CD14-positive monocyte (primary cell): ENCODE data around the gene FOXRED2. TPM values are rescaled to one million over a fixed set of nuclear protein-coding genes. Genes with fewer than 3 reads are reported as not detected.

Experiments used
- DNase-seq, 3 donors: peaks; one replicate each; pipeline ENCODE4 v3.0.0-alpha.2; 2011 to 2022
- H2AFZ ChIP-seq: 2 replicates; pipeline ENCODE4 v1.6.0; 2012; ENCODE audit warnings: mild to moderate bottlenecking, low read depth, low read length, inconsistent platforms; ENCODE audit not compliant: insufficient read depth, poor library complexity, severe bottlenecking
- H3K27ac ChIP-seq, 2 donors: 1 replicate in 1 of 2; 2 replicates in 1 of 2; pipeline ENCODE4 v1.5.1; 2012 to 2013; ENCODE audit warnings: low read length in 2 of 2, control low read depth in 1 of 2, inconsistent platforms in 1 of 2, low read depth in 1 of 2, mild to moderate bottlenecking in 1 of 2
- H3K27me3 ChIP-seq, 2 donors: one replicate each; pipeline versions ENCODE4 v1.6.0 to v1.6.1; 2011 to 2013; ENCODE audit warnings: low read length in 2 of 2; ENCODE audit not compliant: control insufficient read depth in 2 of 2, insufficient read depth in 2 of 2
- H3K36me3 ChIP-seq, 2 donors: replicated peaks in 1 of 2; 1 replicate in 1 of 2; 2 replicates in 1 of 2; pipeline versions ENCODE4 v1.5.1 to v1.6.1; 2012 to 2013; ENCODE audit warnings: low read length in 2 of 2, control low read depth in 1 of 2, inconsistent platforms in 1 of 2, mild to moderate bottlenecking in 1 of 2; ENCODE audit not compliant: insufficient read depth in 2 of 2, control insufficient read depth in 1 of 2
- H3K4me1 ChIP-seq, 2 donors: 1 replicate in 1 of 2; 2 replicates in 1 of 2; pipeline versions ENCODE4 v1.5.1 to v1.6.1; 2012 to 2013; ENCODE audit warnings: low read length in 2 of 2, control low read depth in 1 of 2, inconsistent platforms in 1 of 2, mild to moderate bottlenecking in 1 of 2, moderate library complexity in 1 of 2; ENCODE audit not compliant: insufficient read depth in 2 of 2, control insufficient read depth in 1 of 2
- H3K4me2 ChIP-seq: replicated peaks from 2 replicates; pipeline ENCODE3; 2012; ENCODE audit warnings: low read length, moderate library complexity, mild to moderate bottlenecking; ENCODE audit not compliant: poor library complexity, severe bottlenecking; ENCODE audit errors: extremely low read depth
- H3K4me3 ChIP-seq, 3 experiments: fragments of 200-600 bp in 1 of 3; sonication (generic) in 1 of 3; replicated peaks in 1 of 3; 1 replicate in 2 of 3; 2 replicates in 1 of 3; pipeline ENCODE4 v1.5.1; 2011 to 2013; ENCODE audit warnings: low read length in 3 of 3, mild to moderate bottlenecking in 3 of 3, control low read depth in 2 of 3, low read depth in 2 of 3, inconsistent platforms in 1 of 3, moderate library complexity in 1 of 3
- H3K79me2 ChIP-seq: 2 replicates; pipeline ENCODE4 v1.6.0; 2012; ENCODE audit warnings: mild to moderate bottlenecking, control low read depth, inconsistent platforms, low read length, moderate library complexity; ENCODE audit not compliant: insufficient read depth
- H3K9ac ChIP-seq: 2 replicates; pipeline ENCODE4 v1.6.0; 2017; ENCODE audit warnings: low read length, mild to moderate bottlenecking; ENCODE audit not compliant: insufficient read depth, poor library complexity, severe bottlenecking
- H3K9me3 ChIP-seq, 2 donors: replicated peaks in 1 of 2; 1 replicate in 1 of 2; 2 replicates in 1 of 2; pipeline versions ENCODE4 v1.5.1 to v1.6.1; 2012 to 2013; ENCODE audit warnings: low read length in 2 of 2, control low read depth in 1 of 2; ENCODE audit not compliant: control insufficient read depth in 1 of 2, insufficient read depth in 1 of 2
- H4K20me1 ChIP-seq: 2 replicates; pipeline ENCODE4 v1.6.0; 2012; ENCODE audit warnings: mild to moderate bottlenecking, low read length, control low read depth, moderate library complexity; ENCODE audit not compliant: insufficient read depth
- H3K27ac Mint-ChIP-seq, 7 donors: one replicate each; pipeline ENCODE4 v1.8.0; 2020; ENCODE audit warnings: mild to moderate bottlenecking in 7 of 7, mixed read lengths in 7 of 7, moderate library complexity in 6 of 7, inconsistent platforms in 2 of 7
- H3K27me3 Mint-ChIP-seq, 3 donors: one replicate each; pipeline ENCODE4 v1.8.0; 2021 to 2022; ENCODE audit warnings: low read depth in 3 of 3, mild to moderate bottlenecking in 3 of 3, mixed read lengths in 3 of 3, moderate library complexity in 3 of 3, inconsistent platforms in 1 of 3
- H3K36me3 Mint-ChIP-seq, 2 donors: one replicate each; pipeline ENCODE4 v1.8.0; 2020; ENCODE audit warnings: mixed read lengths in 2 of 2, inconsistent platforms in 1 of 2, mild to moderate bottlenecking in 1 of 2
- H3K4me1 Mint-ChIP-seq: one replicate; pipeline ENCODE4 v1.8.0; 2020; ENCODE audit warnings: mild to moderate bottlenecking, mixed read lengths
- H3K4me3 Mint-ChIP-seq, 2 donors: one replicate each; pipeline ENCODE4 v1.8.0; 2020; ENCODE audit warnings: mild to moderate bottlenecking in 2 of 2, mixed read lengths in 2 of 2, moderate library complexity in 1 of 2
- H3K9me3 Mint-ChIP-seq, 7 donors: one replicate each; pipeline ENCODE4 v1.8.0; 2020 to 2022; ENCODE audit warnings: mixed read lengths in 7 of 7, mild to moderate bottlenecking in 6 of 7, moderate library complexity in 6 of 7, inconsistent platforms in 2 of 7
- CTCF ChIP-seq: fragments of 200-600 bp; IDR thresholded peaks from one replicate; pipeline ENCODE4 v1.8.0; 2022; ENCODE audit warnings: antibody characterized with exemption, mild to moderate bottlenecking
- WGBS: methylation state at CpG from one replicate; pipeline ENCODE4 v1.1.5; 2013; ENCODE audit warnings: missing lambda C conversion rate; ENCODE audit not compliant: insufficient coverage; 5-methylcytosine and 5-hydroxymethylcytosine counted together
- intact Hi-C, 2 donors: fragments of 100-400 bp; cut with micrococcal nuclease; formaldehyde crosslinking; loops; one replicate each; pipeline versions ENCODE4 v1.15.0 to v1.15.1; 2023
- polyA plus RNA-seq, 3 donors: library from polyadenylated mRNA; depleted of rRNA in 1 of 3; unstranded in 2 of 3; stranded (reverse) in 1 of 3; fragments of 300-500 nt in 2 of 3; fragments of >200 nt in 1 of 3; fragmentation: Illumina TruSeq in 2 of 3; gene quantifications; 1 replicate in 2 of 3; 2 replicates in 1 of 3; pipeline ENCODE4 v1.2.3, GENCODE V29; 2012 to 2021

Gene FOXRED2
- polyA plus RNA-seq, 3 donors, result 1.5 to 2.0 (median 1.9) TPM

DNA sequence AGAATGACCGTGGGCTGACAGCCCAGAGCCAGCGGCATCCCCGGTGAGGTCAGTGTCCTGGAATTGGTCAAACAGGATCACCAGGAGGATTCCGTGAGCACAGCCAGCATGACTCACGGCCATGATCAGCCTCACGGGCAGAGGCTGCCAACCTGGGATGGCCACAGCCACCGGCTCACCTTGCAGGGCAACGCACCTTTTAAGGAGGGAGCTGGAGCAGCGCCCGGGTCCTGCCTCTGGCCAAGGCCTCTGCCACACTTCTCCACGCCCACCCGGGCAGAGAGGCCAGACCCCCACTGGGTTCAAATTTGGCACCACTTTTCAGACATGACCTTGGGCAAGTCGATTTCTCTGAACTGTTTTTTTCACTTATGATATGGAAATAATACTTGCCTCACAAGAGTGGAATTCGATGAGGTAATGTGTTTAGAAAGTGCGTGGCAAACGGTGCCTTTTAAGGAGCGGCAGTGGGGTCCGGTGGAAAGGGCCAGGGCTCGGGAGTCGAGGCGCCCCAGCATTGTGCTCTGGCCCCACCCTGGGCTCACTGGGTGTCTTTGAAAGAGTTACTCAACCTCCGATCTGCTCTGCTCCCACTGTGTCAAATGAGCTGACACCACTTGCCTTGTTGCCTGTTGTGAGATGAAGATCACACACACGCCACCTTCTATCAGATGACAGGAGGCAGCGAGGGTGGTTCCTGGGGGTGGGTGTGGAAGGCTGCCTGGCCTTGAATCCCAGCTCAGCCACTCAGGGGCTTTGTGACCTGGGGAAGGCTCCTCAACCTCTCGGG, 41.4 kb downstream of the FOXRED2 start:
- Mint-ChIP-seq H3K27me3 (peaks cover 4 to 12% (median 9%) of the 10 kb centered on the region in 3 donors), H3K4me3 (no peak overlapping the region), H3K27ac (peak overlapping the region in 2 of 7 donors; percentile 25 to 54), H3K36me3 (peaks cover 16 to 19% of the 10 kb centered on the region in 2 donors), H3K9me3 (no peaks in the 10 kb centered on the region), H3K4me1 (peaks cover 50% of the 10 kb centered on the region)
- H3K79me2 ChIP-seq, result peaks cover 18% of the 10 kb centered on the region
- no peak overlapping the region for H3K4me3 ChIP-seq
- H3K4me2 ChIP-seq, result no peak overlapping the region
- DNase-seq, result no peak
- no peaks in the 10 kb centered on the region for H3K27me3 ChIP-seq
- H3K9me3 ChIP-seq, result no peaks in the 10 kb centered on the region
- H3K36me3 ChIP-seq, result no peaks in the 10 kb centered on the region
- no peak overlapping the region for H3K27ac ChIP-seq
- H3K4me1 ChIP-seq, result peaks cover 45 to 49% of the 10 kb centered on the region in 2 donors
- no peak overlapping the region for H3K9ac ChIP-seq
- intact Hi-C loops, result no loop called here
- TF ChIP-seq CTCF, result no peak
- peaks cover 34% of the 10 kb centered on the region for H4K20me1 ChIP-seq
- no peak overlapping the region for H2AFZ ChIP-seq
- 73% methylated on average over 21 of the region's 25 CpGs for WGBS

DNA sequence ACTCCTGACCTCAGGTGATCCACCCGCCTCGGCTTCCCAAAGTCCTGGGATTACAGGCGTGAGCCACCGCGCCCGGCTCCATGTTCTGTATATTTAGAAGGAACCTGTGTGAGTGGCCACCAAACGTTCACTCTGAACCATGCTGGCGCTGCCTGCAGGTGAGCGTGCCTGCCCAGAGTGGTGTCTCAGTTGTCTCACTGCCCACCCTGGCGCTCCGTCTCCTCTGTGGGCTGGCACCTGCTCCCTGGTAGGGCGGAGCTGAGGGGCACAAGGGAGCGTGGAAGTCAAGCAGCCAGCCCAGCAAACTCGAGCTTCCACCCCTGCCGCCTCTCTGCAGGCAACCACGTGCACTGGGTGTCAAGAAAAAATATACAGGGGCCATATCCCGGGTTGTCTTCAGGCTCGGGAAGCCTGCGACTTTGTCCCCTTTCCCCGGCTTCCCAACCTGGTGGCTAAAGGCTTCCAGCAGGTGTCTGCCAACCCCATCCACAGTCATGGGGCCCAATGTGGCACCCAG, 42.1 kb downstream of the FOXRED2 start:
- Mint-ChIP-seq H3K27ac (peak overlapping the region in 1 of 7 donors; percentile 35), H3K4me1 (peaks cover 45% of the 10 kb centered on the region), H3K4me3 (no peak overlapping the region), H3K27me3 (peaks cover 4 to 12% (median 11%) of the 10 kb centered on the region in 3 donors), H3K9me3 (no peaks in the 10 kb centered on the region), H3K36me3 (peaks cover 16 to 19% of the 10 kb centered on the region in 2 donors)
- Histone ChIP-seq H3K27me3 (no peaks in the 10 kb centered on the region), H3K27ac (no peak overlapping the region), H3K36me3 (no peaks in the 10 kb centered on the region), H4K20me1 (peaks cover 29% of the 10 kb centered on the region), H3K4me1 (peaks cover 38 to 42% of the 10 kb centered on the region in 2 donors), H2AFZ (no peak overlapping the region), H3K9ac (no peak overlapping the region), H3K4me3 (no peak overlapping the region), H3K4me2 (no peak overlapping the region), H3K79me2 (peaks cover 12% of the 10 kb centered on the region), H3K9me3 (no peaks in the 10 kb centered on the region)
- WGBS, result 92% methylated on average over 20 of the region's 20 CpGs
- no peak for DNase-seq
- intact Hi-C loops, result no loop called here
- TF ChIP-seq CTCF, result no peak
